IPS-11a (cell line): ENCODE results near the gene OSBPL2.

Source experiments
- H3K4me3 ChIP-seq: one replicate; pipeline ENCODE4 v1.5.1; 2013; ENCODE audit warnings: low read depth, low read length, control low read depth

OSBPL2 gene

DNA sequence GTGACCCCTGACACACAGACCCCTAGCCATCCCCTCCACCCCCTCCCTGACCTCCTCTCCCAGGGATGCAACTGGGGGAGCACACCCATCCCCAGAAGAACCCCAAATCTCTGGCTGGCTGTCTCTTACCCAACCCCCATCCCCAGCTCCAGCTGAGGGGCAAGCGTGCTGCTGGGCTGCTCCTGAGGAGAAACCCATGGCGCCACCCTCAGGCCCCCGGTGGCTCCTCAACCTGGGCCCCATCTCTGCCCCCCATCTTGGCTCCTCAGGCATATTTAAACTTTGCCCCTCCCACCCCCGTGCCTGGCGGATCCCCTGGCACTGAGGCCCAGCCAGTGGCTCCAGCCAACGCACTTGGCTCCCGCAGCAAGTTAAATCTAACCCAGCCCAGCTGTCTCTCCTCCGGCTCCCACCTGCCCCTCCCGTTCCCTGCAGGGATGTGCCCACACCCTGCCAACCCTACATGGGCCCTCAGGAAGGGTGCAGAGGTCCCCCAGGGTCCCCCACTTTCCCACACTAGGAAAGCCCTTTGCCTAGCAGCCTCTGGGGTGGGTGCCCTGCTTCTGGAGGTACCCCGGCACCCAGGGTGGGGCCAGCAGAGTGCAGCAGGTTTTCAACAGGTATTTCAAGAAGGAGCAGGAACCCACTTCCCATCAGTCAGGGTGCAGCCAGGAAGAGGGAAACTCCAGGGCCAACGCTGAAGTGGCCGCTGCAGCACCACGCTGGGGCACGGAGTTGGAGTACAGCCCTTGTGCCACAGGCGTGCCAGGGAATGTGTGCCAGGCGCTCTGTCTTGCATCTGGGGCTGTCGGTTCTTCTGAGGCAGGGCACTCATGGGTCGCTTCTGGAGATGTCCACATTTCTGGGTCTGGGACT lies 5.3 kb upstream of the OSBPL2 start:
- H3K4me3 ChIP-seq: no peak overlapping the region

DNA sequence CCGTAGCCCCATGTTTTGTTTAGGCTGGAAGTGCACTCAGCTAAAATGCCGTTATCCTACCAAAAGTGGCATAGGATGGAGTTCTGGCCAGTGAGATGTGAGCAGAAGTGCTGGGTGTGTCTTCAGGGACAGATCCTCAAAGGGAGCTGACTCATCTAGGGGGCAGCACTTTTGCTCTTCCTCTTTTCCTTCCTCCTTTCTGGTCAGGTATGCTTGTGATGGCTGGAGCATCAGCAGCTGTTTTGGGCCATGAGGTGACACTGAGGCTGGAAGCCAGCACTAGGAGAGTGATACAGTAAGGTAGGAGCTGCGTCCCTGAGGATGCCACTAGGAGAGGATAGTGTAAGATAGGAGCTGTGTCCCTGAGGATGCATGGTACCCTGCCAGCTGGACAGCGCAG lies 4.6 kb upstream of the OSBPL2 start:
- H3K4me3 ChIP-seq: no peak overlapping the region

DNA sequence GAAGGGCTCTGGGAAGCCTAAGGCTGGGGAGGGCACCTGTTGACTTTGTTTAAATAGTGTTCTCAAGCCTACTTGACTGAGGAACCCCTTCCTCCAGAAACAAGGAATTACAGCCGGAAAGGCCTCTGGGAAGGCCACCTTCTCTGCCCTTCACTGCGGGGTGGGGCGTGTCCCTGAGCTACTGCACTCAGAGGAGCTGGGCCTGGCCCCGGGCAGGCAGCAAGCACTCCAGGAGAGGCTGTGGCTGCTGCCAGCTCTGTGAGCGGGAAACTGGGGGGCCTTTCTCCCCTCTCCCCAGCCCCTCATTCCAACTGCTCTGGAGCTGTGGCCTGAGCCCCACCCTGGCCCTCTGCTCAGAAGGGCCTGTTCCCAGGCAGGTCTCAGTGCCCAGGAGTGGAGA lies 4.0 kb upstream of the OSBPL2 start:
- H3K4me3 ChIP-seq: no peak overlapping the region

DNA sequence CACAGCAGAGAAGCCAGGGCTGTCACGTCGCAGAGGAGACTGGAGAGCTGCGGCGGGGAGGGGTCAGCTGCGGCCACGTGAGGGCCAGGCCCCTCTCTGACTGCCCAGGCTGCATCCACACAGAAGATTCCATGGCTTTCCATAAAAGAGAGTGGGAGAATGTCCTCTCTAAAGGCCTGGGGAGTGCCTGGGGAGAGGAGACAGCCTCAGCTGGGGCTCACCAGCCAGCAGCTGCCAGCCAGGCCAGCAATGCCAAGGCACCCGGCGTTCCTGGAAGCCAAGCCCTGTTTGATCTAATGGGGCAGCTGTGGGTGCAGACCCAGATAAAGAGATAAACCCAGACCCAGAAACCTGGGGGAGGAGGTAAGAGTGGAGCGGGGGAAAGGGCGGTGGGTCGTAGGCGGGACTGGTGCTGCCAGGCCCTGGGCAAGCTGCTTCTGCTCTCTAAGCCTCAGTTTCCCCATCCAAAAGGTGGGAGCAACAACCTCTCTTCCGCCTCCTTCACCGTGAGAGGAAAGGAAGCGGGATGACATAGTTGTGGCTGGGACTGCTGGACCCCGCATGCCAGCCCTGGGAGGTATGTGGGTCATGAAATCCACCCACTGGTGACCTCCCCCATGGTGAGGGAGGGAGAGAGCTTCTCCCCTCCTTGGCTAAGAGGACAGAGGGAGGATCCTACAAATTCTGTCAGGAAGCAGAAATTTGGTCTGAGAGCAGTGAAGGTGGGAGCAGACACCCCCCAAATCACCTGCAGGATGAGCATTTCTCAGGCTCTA lies 3.1 kb upstream of the OSBPL2 start:
- H3K4me3 ChIP-seq: no peak overlapping the region

DNA sequence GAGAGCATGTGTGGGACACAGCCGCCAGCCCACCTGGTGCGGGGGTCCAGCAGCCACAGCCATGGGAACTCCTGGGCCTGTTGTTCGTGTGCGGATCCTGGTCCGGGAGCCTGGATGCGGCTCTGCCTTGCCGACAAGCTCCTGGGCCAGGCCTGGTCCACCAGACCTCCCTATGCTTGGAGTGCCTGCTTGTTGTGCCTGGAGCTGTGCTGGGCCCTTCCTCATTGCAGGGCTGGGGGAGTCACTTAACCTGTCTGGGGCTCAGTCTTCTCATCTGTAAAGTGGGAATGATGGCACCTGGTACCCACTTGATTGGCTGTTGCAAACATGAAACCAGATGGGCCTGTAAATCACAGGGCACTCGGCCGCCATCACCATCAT lies 2.6 kb upstream of the OSBPL2 start:
- no peak overlapping the region for H3K4me3 ChIP-seq

DNA sequence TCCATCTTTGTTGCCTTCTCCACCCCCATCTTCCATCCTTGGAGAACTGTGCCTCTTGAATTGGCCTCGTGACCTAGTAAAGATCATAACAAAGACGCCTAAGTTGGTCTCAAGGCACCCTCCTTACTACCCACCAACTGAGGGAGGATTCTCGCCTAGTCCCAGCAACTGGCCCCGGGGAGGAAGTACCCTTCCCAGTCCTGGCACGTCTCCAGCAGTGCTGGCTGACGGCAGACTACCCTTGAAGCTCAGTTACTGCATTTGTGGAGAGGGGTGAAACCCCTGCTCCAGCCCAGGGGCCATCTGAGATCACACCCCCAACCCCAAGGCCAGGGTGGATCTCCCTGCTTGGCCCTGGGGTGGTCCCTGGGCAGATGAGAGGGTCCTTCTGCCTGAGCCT lies 2.1 kb upstream of the OSBPL2 start:
- H3K4me3 ChIP-seq: no peak overlapping the region

DNA sequence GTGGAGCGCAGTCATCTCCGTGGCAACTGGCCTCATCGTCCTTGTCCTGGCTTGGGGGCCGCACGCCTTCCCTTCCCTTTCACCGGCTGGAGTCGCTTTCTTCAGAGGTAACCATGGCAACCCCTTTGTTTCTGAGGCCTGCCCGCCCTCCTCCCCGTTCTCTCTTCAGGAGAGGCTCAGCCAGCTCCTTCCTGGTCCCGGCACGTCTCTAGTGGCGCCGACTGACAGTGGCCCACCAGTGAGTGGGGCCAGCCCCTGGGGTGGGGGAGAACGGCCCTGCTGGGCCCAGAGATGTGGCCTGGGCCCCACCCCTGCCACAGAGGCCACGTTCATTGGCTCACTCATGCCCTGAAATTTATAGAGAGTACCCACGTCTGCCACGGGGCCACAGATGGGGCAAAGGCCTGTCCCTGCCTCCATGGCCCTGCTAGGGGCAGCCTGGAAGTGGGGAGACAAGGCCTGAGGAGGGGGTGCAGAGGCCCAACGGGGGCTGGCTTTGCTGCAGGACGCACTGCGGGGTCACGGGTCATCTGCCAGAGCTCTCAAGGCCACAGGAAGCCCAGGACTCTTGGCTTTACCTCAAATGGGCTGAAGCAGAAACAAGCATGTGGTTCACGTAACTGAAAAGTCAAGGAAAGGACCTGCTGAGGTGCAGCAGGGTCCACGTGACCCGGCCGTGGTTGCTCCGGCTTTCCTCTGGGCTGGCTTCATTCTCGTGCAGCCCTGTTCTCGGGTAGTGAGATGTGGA lies 1.4 kb upstream of the OSBPL2 start:
- H3K4me3 ChIP-seq: no peak overlapping the region

DNA sequence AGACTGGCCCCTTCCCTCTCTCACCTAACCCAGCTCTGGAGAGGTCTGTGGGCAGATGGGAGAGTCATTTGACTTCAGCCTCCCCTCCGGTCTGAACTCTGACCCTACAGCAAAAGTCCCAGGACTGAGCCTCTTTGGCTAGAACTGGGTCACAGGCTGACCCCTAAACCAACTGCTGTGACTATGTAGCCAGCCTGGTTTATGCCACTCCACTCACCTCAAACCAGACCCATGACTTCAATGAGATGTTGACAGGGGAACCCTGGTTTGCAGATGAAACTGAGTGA lies 864 bp upstream of the OSBPL2 start:
- no peak overlapping the region for H3K4me3 ChIP-seq

DNA sequence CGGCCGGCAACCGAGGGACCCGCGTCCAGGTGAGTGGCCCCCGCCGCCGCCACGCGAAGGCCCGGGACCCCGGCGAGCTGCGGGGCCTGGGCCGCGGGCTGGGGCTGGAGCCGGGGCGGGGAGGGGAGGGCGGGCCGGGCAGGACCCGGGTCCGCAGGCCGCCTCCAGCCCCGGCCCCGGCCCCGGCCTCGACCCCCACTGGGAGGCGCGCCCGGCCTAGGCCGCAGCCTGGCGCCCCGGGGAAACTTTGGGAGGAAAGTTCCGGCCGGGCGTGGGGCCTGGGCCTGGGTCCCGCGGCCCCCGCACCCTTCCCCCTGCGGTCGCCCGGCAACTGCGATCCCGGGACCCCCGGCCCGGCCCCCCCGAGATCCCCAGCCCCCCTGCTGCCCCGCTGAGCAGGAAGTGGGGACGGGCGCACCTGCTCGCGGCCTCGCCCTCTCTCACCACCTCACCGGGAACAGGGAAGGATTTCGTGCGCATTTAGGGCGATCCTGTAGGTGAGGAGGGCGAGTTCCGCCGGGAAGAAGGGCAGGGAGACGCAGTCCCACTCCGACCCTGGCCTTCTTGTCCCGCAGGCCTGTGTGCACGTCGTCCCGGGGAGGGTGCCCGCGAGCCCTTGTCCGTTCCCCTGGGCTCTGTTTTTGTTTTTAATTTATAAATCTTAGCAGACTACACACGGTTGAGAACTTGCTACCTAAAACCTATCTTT lies 402 bp downstream of the OSBPL2 start:
- H3K4me3 ChIP-seq: peak overlapping the region; percentile 75

DNA sequence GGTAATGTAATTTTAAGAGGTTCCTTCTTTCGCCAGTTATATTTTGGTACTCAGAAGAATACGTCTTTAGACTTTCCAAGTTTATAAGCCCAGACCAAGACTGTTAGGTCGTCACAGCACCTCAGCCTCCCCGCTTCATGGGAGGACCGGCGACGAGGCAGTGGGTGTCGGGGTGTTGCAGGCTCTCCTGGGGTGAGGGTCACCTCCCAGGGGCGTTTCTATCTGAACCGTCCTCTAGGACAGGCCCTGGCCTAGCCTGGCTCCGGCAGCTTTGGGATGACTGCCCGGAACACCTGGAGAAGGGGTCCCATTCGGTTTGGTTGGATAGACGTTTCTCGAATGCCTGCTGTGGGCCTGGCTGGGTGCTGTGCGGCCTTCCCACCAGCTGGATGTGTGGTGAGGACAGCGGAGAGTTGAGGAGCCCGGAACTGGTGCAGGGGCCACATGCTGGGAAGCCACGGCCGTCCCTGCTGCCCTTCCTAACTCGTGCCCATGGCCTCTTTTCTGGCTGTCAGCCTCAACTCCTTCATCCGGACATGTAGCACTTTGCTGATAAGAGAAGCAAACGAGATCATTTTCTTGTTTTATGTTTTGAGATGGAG lies 1.1 kb downstream of the OSBPL2 start:
- H3K4me3 ChIP-seq: peak overlapping the region; percentile 75

DNA sequence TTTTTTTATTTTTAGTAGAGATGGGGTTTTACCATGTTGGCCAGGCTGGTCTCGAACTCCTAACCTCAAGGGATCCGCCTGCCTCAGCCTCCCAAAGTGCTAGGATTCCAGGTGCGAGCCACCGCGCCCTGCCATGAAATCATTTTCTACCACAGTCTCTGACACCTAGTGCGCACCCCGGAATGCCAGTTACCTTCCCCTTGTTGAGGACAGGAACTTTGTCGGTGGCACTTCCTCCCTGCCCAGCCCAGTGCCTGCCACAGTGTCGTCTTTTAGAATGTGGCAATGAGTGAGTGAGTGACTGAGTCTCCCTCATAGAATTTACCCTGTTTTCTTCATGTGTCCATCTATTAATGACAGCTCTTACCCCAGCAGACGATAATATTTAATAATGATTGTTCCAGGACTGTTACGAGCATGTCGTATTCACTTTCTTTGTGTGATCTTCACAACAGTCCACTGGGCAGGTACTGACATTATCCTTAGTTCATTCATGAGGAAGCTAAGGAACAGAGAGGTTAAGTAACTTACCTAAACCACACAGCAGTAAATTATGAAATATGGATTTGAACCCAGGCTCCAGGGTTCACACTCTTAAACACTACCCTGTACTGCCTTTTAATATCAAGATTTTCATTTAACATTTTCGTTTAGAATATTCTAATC lies 1.8 kb downstream of the OSBPL2 start:
- no peak overlapping the region for H3K4me3 ChIP-seq

DNA sequence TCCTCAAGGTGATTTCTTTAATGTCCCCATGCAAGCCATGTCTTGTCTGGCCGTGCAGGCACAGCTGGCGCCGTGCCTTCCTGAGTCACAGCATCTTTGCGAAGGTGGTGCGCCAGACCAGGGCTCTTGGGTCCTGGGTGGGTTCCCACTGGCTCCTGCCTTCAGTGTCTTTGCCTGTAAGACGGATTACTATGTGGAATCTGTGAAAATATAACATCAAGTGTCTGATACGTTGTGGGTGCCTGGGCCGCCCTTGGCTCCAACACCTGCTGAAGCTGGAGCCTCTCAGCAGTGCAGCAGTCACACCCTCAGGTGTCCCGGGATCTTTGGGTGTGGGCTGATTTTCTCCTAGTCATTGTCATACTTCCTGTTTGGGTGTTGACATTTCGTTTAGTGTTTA lies 3.2 kb downstream of the OSBPL2 start:
- no peak overlapping the region for H3K4me3 ChIP-seq

DNA sequence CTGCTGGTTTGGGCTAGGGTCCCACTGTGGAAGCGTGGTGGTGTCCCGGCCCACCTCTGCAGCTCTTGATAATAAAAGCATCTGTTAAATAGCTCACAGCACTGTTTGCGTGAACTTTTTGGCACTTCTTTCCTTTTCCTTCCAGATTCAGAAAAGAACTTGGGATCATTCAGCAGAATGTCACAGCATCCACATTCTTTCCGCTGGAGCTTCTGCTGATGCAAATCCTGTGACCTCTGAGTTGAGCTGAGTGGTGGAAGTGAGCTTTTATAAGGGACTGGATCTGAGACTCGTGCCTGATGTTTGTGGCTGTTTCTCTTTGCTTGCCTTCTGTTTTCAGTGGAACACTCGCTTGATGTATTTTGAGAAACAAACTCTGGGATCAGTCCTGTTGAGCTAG lies 3.9 kb downstream of the OSBPL2 start:
- no peak overlapping the region for H3K4me3 ChIP-seq

DNA sequence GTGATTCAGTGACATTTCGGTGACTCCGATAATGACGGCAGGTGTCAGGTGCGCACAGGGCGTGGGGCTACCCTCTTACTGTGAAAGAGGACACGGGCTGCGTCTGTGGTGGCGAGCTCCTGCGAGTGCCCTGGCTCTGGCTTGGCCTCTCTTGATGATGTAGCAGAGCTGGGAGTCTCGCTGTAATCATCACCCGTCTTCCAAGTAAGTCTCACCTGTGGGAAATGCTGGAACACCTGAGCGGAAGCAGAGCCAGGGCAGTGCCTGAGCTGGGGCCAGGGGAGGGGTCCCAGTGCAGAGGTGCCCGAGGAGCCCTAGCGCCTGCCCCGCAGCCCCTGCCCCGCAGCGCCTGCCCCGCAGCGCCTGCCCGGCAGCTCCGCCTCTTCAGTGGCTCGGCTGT lies 4.8 kb downstream of the OSBPL2 start:
- H3K4me3 ChIP-seq: no peak overlapping the region

DNA sequence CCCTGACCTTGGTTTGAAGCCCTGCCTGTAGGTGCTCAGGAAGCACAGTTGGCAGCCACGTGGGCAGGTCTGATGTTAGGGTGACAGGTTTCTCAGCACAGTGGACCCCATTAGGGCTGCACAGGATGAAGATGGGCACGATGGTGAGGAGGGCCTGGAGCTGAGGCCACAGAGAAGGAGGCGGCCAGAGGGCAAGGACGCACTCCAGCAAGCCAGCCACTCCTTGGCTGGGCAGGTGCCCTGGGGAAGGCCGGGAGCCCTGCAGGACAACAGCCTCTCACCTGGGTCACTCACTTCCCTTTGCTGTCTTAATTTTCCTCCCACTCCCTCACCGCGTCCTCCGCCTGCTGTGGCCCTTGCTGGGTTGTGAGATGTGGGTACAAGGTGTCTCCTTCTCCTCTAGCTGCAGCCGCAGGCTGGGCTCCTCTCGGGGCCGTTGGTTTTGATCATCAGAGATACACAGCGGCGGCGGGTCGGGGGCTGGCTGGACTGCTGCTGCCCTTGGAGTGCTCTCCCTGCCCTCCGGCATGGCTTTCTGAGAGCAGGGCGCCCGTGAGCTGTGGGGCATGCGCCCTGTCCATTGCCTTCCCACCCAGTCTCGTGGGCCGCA lies 5.7 kb downstream of the OSBPL2 start:
- no peak overlapping the region for H3K4me3 ChIP-seq

DNA sequence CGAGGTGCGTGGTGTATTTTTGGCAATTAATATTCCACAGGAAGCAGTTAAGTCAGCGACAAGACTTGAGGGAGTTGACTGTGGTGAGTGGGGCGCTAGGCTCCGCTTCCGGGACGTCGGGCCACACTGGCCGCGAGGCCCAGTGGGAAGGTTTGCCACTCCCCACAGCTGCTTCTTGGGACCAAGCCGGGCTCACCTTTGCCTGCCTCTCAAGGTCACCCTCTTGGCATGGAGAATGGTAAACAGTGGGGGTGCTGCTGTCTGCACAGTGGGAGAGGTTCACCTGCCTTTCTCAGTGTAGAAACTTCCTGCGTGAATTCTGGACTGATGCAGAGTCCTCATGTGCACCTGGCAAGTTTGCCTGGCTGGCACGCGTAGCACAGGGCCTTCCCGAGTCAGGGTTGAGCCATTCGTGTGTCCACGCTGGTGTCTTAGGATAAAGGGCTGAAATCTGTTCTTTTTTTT lies 6.4 kb downstream of the OSBPL2 start:
- H3K4me3 ChIP-seq: no peak overlapping the region

DNA sequence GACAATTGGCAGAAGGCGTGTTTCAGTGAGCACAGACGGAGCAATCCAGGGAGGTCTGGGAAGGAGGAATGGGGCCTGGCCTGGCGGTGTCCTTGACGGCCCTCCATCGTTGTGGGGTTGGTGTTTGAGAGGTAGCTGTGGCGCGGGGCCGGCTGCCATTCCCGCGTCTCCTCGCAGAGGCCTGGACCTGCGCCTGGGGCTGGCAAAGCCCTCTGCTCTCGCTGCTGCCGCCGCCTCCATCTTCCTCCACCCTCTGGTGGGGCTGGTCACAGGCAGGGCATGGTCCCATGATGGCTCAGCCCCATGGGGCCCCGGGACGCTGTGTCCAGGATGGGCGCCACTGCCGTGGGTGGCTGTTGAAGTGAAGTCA lies 7.6 kb downstream of the OSBPL2 start:
- no peak overlapping the region for H3K4me3 ChIP-seq

DNA sequence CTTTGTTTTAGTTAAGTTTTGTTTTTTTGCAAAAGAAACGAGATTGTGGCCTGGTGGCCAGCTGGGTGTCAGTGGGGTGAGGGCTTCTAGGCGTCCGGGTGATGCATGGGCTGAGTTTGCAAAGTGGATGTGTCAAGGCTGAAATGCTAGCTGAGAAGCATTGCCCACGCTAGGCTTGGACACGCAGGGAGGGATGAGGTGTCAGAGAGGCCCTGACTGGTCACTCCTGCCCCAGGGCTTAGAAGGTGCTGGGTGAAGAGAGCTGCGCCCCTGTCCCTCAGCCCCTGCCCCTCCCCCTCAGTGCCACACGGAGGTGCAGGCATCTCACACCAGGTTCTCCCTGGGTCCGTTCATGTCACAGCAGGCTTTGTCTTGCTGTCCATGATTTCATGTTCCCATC lies 8.1 kb downstream of the OSBPL2 start:
- no peak overlapping the region for H3K4me3 ChIP-seq

DNA sequence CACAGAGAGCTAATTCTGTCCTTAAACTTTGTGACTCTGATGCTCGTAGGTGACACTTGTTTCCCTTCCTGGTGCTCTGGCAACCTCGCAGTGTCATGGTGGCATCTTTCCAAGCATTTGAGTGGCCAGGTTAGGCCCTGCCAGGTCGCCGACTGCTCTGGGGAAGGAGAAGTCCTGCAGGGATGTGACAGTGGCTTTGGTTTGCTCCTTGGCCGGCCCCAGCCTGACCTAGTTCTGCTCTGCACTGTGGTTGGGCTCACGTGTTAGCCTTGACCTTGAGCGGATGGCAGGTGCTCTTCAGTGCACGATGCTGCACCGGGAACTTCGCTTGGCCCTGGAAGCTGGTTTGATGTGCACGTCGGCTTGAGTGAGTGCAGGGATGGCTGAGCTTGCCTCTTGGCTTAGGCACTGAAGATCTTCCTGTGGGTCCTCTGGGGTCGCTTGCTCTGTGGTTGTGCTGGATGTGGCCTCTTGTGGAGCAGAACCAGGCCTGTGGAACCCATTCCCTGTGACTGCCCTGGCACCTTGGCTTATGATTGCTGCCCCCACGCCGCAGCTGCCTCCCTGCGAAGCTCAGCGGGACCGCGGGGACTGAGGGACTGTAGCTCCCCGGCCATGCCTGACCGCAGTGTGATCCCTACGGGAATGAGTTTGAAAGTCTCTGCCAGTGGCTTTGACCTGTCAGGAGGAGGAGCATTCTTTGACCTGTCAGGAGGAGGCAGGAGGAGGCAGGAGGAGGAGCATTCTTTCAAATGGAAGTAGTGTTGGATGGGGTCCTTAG lies 8.7 kb downstream of the OSBPL2 start:
- H3K4me3 ChIP-seq: no peak overlapping the region
